ENCODE measurements around the gene TEX2. TPM values are rescaled to one million over a fixed set of nuclear protein-coding genes. Genes with fewer than 3 reads are reported as not detected.
"Not testable (repeated sequence)": the region's sequence is repeated elsewhere in the genome, so short reads cannot be mapped to it uniquely, and the experiment has no call there.

The TEX2 gene
- polyA plus RNA-seq, 3 donors, result 24.3 to 26.1 (median 24.6) TPM

DNA sequence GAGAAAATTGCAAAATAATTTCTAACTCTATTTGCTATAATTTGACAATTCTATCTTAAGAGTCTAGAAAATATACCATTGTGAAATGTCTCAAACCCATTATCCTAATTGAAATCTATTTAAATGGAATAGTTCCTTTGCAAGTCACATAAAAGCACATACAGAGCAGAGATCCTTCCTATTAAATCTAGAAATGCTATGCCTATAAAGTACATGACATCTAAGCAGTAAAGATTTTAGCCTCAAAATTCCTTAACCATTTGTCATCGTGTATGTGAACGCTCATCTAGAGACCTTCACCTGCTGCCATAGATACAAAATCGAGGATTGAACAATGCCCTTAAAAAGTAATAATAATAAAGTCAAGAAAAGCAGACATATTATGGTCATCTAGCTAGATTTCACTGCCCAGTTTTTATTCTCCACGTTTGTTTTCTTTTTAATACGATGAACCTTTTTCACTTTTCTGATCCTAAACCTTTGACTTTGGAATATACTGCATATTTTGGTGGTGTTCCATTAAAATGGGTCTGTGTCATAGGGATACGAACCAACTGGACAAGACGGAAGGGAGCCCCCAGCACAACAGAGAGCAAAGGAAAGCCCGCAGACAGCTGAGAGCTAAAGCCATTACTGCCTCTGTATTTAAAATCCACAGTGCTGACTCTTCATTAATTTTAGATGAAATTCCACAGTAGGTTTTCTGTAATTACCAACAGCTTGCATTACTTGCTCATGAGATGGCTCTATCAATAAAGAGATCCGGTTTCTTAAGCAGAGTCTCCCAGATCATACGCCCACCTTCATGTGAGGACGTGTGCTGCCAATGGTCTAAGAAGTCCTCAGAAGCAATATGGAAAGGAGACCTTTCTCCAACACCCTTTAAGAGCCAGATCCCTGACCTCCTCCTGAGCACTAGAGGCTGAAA, 17.6 kb downstream of the TEX2 start:
- no peak for DNase-seq (ENCODE audit: extremely low read depth in 1 of 11, low read depth in 9 of 11, low spot score in 4 of 11)

DNA sequence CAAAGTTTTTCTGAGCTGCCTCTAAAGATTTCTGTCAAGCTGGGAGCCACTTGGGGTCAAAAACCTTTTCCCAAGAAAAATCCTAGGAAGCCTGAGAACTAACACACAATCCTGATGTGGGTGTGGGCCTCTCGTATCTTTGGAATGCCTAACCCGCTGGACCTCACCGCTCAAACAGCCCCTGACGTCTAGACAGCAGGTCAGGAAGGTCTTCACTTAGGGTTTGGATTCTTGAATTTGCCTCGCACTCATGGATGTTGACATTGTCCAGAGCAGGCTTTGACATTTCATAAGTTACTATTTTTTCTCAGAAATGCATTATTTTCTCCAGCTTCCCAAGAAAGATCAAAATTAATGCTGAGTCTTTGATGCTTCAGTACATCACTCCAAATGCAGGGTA, 18.9 kb downstream of the TEX2 start:
- DNase-seq (ENCODE audit: extremely low read depth in 1 of 11, low read depth in 9 of 11, low spot score in 4 of 11), result no peak

DNA sequence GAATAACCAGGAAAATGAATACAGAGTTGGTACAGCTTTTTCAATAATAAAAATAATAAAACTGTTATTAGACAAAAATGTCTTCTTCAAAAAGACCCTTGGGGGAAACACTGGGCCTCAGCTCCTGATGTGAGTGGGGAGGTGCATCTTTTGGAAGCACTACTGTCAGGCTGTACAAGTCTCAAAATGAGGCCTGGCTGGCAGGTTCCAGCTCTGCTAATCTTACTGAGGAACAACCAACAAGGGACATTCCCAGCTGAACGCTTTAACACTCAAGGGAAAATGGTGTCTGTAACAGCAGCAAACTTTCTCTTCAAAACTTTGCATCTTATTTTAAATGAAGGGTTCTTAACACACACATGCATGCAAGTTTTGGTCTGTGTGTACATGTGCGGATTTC, 19.7 kb downstream of the TEX2 start:
- no peak for DNase-seq (ENCODE audit: extremely low read depth in 1 of 11, low read depth in 9 of 11, low spot score in 4 of 11)

DNA sequence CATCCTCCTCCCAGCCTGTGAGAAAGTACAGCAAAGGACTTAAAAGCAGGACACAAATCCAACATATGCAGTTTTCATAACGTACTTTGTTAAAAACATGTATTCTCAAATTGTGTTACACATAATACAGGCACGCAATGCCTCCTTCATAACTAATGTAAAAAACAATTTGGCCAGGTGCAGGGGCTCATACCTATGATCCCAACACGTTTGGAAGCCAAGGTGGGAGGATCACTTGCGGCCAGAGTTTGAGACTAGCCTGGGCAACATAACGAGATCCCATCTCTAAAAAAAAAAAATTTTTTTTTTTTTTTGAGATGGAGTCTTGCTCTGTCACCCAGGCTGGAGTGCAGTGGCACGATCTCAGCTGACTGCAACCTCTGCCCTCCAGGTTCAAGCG, 20.4 kb downstream of the TEX2 start:
- no peak for DNase-seq (ENCODE audit: extremely low read depth in 1 of 11, low read depth in 9 of 11, low spot score in 4 of 11)

DNA sequence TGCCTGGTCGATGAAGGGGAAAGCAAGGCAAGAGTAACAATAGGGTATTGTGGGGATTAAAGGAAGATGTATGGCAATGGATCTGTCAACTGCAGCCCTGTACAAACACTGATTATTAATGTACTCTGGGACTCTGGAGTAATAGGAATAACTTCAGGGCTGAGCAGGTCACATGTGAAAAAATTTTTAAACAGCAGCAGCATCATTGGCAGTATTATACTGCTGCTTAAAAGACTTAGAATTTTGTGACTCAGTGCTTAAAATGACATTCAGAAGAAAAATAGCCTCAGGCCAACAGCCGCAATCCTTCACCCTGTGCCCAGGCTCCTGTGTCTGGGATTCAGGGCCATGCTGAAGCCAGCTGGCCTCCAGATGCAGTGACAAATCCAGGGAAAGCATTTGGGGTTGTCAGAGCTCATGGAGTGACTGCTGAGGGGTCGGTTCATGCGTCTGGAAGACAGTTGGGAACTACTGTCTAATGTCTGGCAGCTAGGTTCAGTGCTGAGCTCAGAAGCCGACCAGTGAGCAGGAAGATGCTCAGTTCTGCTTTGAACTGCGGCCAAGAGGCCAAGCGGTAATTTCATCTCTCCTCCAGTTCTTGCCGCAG, 22.2 kb downstream of the TEX2 start:
- peak in 1 of 11 donors; percentile 51 for DNase-seq (ENCODE audit: extremely low read depth in 1 of 11, low read depth in 9 of 11, low spot score in 4 of 11)

DNA sequence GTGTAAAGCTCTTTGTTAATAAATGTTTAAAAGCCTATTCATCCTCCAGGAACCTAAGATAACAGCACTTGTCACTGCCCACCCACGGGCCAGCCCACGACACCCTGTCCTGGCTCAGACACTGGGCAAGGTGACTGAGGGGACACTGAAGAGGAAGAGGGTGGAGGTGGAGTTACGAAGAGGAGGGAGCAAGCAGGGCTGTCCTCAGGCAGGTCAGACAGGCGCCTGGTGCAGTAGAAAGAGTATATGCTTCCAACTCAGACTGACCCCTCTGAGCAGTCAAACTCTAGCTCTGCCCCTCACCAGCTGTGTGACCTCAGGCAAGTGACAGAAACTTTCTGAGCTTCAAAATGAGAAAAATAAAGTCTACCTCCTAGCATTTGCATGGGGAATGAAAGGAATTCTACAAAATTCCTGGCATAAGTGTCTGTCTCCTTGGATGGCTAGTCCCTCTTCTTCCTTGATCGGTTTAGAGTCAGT, 22.8 kb downstream of the TEX2 start:
- DNase-seq (ENCODE audit: extremely low read depth in 1 of 11, low read depth in 9 of 11, low spot score in 4 of 11), result no peak

DNA sequence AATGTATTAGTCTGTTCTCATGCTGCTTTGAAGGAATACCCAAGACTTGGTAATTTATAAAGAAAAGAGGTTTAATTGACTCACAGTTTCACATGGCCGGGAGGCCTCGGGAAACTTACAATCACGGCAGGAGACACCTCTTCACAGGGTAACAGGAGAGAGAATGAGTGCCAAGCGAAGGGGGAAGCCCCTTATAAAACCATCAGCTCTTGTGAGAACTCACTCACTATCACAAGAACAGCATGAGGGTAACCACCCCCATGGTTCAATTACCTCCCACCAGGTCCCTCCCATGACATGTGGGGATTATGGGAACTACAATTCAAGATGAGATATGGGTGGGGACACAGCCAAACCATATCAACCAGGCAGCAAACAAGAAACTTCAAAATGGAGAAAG, 24.6 kb downstream of the TEX2 start:
- DNase-seq (ENCODE audit: extremely low read depth in 1 of 11, low read depth in 9 of 11, low spot score in 4 of 11), result not testable (repeated sequence)

DNA sequence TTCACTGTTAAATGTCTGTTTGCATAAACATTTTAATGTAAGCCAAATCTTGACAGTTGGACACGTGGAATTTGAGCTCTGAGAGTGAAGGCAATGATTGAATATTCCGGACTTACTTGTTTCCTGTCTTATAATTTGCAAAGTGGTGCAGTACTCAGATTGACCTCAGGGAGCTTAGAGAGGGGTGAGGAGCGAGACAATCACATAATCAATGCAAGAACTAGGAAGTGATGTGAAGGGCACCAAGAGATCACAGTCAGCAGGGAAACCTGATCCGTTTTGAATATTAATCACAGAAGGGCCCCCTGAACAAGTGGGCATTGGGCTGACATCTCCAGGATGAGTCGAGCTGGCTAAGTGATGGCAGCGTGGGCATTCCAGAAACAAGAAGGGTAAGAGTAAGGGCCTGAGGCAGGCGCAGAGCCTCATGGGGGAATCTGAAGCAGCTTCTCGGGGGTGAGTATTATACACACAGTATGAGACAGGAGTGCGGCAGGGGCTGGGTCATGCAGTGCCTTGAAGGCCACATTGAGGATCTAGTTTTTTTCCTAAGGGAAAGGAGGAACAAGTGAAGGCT, 26.1 kb downstream of the TEX2 start:
- no peak for DNase-seq (ENCODE audit: extremely low read depth in 1 of 11, low read depth in 9 of 11, low spot score in 4 of 11)

DNA sequence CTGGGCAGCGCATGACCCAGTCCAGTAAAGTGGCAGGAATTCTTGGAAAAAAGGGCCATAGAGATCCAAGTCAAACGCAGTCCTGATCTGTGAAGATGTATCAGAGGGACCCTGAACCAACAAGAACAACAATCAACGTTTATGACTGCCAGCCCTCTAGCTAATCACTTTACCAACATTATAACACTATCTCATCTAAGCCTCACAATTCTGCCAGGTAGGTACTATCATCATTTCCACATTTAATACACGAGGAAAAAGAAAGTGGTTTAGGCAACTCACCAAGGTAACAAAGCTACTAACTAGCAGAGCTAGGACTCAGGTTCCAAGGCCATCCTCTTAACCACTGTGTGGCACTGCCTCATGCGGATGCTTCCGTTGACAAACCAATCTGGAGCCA, 28.1 kb downstream of the TEX2 start:
- DNase-seq (ENCODE audit: extremely low read depth in 1 of 11, low read depth in 9 of 11, low spot score in 4 of 11), result no peak

DNA sequence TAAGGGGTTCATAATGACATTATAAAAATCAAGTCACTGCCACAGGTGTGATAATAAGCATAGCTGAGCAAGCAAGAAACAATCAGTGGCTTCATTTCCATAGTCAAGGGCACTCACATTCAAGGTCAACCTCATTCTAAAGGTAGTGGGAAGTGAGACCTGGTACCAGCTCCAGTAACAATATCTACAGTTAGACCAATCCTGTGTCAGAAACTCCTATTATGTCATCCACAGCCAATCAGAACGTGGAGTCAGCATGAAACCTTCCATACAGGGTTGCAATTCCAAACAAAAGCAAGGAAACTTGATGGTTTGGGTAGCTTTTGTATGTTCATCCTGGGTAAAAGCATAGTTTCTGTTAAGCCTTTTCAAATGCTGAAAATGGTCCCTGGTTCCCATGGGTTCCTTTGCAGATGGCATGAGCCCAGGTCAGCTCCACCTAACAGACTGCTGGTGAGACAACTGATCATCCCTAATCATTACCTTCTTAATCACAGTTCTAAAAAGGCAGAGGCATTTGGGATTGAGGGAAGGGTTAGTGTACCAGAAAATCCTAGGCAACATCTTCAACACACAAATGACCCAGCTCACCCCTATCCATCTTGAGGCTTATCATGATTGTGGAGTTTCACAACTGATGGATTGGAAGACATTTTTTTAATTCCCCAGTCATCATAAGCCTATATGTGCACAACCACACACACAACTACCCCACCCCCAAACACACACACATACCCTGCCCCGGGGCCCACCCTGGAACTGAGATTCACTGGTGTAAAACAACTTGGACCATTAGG, 30.4 kb downstream of the TEX2 start:
- no peak for DNase-seq (ENCODE audit: extremely low read depth in 1 of 11, low read depth in 9 of 11, low spot score in 4 of 11)

DNA sequence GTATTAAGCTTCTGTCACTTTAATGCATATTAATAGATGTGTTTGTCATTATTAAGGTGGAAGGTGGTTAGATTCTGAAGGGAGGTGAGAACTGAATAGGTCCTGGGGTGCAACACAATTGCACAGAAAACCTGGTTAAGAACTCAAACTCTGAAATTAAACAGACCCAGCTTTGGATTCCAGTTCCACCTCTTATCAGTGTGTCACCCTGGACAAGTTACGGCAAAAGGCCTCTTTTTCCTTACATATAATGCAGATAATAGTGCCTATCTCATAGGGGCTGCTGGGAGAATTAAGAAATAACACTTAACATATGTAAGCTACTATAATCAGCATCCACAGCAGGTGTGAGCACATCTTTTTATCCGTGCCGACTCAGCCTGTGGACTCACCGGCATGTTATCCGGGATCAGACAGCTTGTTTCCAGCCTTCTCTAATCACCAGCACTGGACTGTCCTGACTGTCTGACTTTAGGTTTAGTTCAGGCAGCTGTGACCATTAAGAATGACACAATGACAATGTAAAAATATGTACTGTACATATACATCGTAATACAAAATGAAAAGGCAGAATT, 31.4 kb downstream of the TEX2 start:
- no peak for DNase-seq (ENCODE audit: extremely low read depth in 1 of 11, low read depth in 9 of 11, low spot score in 4 of 11)

DNA sequence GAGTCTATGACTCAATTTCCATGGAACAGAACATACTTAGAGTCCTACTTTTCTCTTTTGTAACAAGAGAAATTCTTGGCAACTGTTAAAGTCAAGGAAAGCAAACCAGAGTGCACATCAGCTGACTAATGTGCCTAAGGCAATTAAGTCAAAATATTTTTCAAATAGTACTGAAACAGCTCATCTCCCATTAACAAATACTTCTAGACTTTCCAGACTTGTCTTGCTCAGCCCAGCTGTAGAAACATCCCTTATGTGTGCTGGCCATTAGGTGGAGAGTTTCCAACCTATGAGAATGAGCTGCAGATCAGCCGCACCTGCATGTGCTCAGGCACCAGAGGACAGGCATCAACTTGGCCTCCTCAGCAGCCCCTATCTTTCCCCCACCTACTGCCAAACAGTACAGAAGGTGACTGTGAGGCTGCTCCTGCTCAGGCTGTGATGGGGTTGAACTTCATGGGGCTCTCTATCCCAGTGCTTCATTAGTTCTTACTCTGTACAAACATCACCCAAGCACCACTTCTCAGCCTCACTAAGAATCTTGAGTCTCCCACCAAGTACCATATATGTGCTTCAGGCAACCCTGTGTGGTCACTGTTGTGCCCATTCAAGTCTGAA, 32.2 kb downstream of the TEX2 start:
- no peak for DNase-seq (ENCODE audit: extremely low read depth in 1 of 11, low read depth in 9 of 11, low spot score in 4 of 11)

DNA sequence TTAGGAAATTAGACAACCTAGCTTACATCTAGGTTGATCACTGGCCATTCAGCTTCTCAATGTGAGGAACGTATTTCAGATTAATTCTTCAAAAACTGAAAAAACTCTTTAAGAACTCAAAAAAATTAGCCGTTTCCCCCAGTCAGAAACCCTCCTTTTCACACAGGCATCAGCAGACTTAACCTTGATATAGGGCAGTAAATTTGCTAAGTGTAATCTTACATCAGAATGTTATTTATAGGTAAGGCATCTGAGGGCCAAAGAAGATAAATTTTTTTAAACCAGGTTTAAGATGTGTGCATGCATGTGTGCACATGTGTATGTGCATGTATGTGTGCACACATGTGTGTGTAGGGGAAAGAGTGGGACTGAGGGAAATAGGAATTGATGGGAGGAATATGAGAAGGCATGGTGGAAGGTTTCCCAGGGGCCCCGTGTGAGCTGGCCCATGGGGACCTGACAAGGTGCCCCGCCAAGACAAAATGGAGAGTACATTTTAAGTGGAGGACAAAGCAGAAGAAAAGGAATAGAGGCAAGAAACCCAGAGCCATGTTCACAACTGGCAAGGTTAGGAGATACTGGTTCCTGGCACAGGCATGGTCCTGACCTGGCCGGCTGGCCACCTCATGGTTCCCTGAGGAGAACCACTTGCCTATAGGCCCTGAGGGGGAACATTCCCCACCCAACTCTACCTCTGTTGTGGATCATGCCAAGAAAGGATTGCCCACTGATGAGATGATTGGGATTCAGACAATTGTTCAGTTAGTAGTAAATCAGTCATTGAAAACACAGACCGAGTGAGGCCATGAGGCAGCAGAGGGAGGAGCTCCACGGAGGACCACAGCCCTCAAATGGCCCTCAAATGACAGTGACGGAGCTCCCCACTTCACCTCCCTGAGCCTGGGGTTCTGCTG, 33.0 kb downstream of the TEX2 start:
- no peak for DNase-seq (ENCODE audit: extremely low read depth in 1 of 11, low read depth in 9 of 11, low spot score in 4 of 11)

DNA sequence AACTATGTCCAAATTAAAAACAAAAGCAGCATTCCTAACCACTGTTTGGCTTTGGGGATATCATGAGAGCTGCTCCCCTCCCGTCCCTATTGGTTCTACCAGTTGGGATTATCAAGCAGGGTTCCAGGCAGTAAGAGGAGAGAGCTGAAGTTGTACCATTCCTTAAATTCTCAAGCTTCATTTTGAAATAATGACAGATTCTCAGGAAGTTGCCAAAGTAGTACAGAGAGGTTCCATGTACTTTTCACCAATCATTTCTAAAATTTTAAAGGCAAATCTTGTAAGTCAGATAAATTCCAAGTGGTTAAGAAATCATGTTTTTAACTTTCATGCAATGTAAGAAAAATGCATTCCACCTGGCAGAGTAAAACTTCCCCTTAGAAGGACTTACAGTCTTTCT, 36.9 kb downstream of the TEX2 start:
- no peak for DNase-seq (ENCODE audit: extremely low read depth in 1 of 11, low read depth in 9 of 11, low spot score in 4 of 11)

DNA sequence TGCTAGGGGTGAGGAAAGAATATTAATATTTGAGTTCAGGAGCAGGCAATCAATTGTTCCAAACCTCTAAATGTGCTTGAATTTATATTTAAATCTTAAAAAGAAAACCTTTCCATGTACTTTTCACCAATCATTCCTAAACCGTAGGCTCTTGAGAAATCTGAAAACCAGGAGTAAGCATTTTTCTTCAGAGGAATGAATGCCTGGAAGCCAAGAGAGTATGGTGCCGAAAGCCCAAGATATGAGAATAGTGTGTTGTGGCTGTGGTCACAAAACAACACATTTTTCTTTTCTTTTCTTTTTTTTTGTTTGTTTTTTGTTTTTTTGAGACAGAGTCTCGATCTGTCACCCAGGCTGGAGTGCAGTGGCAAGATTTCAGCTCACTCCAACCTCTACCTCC, 37.6 kb downstream of the TEX2 start:
- no peak for DNase-seq (ENCODE audit: extremely low read depth in 1 of 11, low read depth in 9 of 11, low spot score in 4 of 11)

DNA sequence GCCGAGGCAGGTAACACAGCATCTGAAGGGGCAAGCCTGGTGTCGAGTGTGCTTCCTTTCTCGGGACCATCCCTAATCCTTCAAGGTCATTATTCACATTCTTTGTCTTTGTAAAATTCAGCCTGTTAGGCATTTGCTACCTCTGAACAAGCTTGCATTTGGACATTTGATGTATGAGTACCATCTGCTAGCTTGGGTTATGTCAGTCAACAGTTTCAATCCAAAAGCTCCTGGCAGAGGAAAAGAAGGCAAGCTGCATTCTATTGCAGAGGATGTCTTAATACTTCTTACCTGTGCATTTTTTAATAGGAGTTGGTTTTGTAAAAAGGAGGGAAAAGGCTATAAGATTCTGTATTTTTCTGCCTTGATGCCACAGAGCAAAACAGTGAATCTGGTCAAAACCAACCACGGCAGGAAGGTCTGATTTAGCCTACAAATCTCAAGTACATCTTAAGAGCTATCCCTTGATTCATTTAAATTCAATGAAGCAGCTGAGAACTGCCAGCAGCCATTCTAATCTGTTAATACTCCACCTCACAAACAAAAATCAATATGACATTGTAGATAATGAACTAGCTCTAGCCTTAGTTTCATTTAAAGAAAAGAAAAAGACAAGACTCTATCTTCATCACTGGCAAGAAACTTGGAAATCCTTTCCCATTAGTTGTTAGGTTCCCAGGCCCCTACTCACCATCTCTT, 39.0 kb downstream of the TEX2 start:
- no peak for DNase-seq (ENCODE audit: extremely low read depth in 1 of 11, low read depth in 9 of 11, low spot score in 4 of 11)

DNA sequence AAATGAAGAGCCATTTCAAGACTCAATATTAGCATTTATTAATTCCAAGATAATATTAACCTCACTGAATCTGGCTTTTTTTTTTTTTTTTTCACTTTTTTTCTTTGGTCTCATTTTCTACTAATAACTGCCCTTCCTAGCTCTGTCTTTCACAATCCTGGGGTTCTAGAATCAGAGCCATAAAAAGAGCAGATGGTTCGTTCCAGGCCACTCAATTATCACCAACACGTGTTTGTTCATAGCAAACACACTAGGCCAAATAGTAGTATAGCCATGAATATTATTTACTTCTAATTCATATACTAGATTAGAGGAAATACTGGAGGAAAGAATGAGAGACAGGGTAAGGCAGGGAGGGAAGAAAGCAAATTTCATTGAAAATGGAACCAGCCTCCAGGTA, 39.8 kb downstream of the TEX2 start:
- DNase-seq (ENCODE audit: extremely low read depth in 1 of 11, low read depth in 9 of 11, low spot score in 4 of 11), result no peak
